ENCODE measurements around the gene SLIT3. TPM values are rescaled to one million over a fixed set of nuclear protein-coding genes. Genes with fewer than 3 reads are reported as not detected.

SLIT3 gene
- total RNA-seq, 3 donors from 2014 or later (not counting 1 experiment from before 2014, with no cell fraction given), result 0.34 to 0.80 TPM; not detected in 1

- no peak for DNase-seq
- no peaks in the 10 kb centered on the region for H3K4me1 ChIP-seq (ENCODE audit: control insufficient read depth, insufficient read depth, low read length)
- 96% methylated on average over 12 of the region's 12 CpGs for WGBS (ENCODE audit: insufficient coverage)
- H3K4me3 Mint-ChIP-seq, result no peak overlapping the region
- peaks cover 0 to 16% of the 10 kb centered on the region in 2 donors for H3K27me3 Mint-ChIP-seq (ENCODE audit: low read depth in 2 of 2)
- TF ChIP-seq CTCF (IDR thresholded peaks at IDR 0.05), result no peak
- no peaks in the 10 kb centered on the region for H3K9me3 Mint-ChIP-seq
- peaks cover 5 to 7% of the 10 kb centered on the region in 2 donors for H3K4me1 Mint-ChIP-seq
- ATAC-seq, result no peak
- no peak overlapping the region for H3K4me3 ChIP-seq (ENCODE audit: low read length)
- H3K27ac ChIP-seq (ENCODE audit: low read length), result no peak overlapping the region
- no peak overlapping the region for H3K27ac Mint-ChIP-seq
- intact Hi-C loops (cut with micrococcal nuclease), result no loop called here
- H3K27me3 ChIP-seq (ENCODE audit: control insufficient read depth, insufficient read depth, low read length), result no peaks in the 10 kb centered on the region
- no peaks in the 10 kb centered on the region for H3K36me3 ChIP-seq (ENCODE audit: control insufficient read depth, insufficient read depth, low read length)
- H3K9me3 ChIP-seq (ENCODE audit: control insufficient read depth, insufficient read depth, low read length), result no peaks in the 10 kb centered on the region
- no peaks in the 10 kb centered on the region for H3K36me3 Mint-ChIP-seq
Observed at GRCh38 chr5:168869615-168870227, 431.2 kb downstream of the SLIT3 start.

GRCh38 chr5:168867241-168867640 is 433.7 kb downstream of the SLIT3 start:
- 91% methylated on average over 4 of the region's 4 CpGs for WGBS (ENCODE audit: insufficient coverage)
- H3K27me3 Mint-ChIP-seq (ENCODE audit: low read depth in 2 of 2), result peaks cover 6 to 9% of the 10 kb centered on the region in 2 donors
- no peak overlapping the region for H3K4me3 ChIP-seq (ENCODE audit: low read length)
- H3K4me1 Mint-ChIP-seq, result peaks cover 5 to 7% of the 10 kb centered on the region in 2 donors
- H3K9me3 Mint-ChIP-seq, result no peaks in the 10 kb centered on the region
- ATAC-seq, result no peak
- H3K9me3 ChIP-seq (ENCODE audit: control insufficient read depth, insufficient read depth, low read length), result no peaks in the 10 kb centered on the region
- no peak for TF ChIP-seq CTCF (IDR thresholded peaks at IDR 0.05)
- H3K27ac Mint-ChIP-seq, result no peak overlapping the region
- no peak for DNase-seq
- no peak overlapping the region for H3K4me3 Mint-ChIP-seq
- H3K27me3 ChIP-seq (ENCODE audit: control insufficient read depth, insufficient read depth, low read length), result no peaks in the 10 kb centered on the region
- H3K27ac ChIP-seq (ENCODE audit: low read length), result no peak overlapping the region
- no peaks in the 10 kb centered on the region for H3K36me3 Mint-ChIP-seq
- no peaks in the 10 kb centered on the region for H3K4me1 ChIP-seq (ENCODE audit: control insufficient read depth, insufficient read depth, low read length)
- no peaks in the 10 kb centered on the region for H3K36me3 ChIP-seq (ENCODE audit: control insufficient read depth, insufficient read depth, low read length)
- intact Hi-C loops (cut with micrococcal nuclease), result no loop called here

GRCh38 chr5:168865968-168866367 is 435.0 kb downstream of the SLIT3 start:
- Mint-ChIP-seq H3K9me3 (no peaks in the 10 kb centered on the region), H3K27ac (no peak overlapping the region), H3K4me3 (no peak overlapping the region), H3K27me3 (ENCODE audit: low read depth in 2 of 2) (peaks cover 9% of the 10 kb centered on the region in 2 donors), H3K4me1 (no peaks in the 10 kb centered on the region), H3K36me3 (no peaks in the 10 kb centered on the region)
- TF ChIP-seq CTCF (IDR thresholded peaks at IDR 0.05), result no peak
- ATAC-seq (no peak), DNase-seq (no peak)
- intact Hi-C loops (cut with micrococcal nuclease), result no loop called here
- H3K36me3 ChIP-seq (ENCODE audit: control insufficient read depth, insufficient read depth, low read length), result no peaks in the 10 kb centered on the region
- no peaks in the 10 kb centered on the region for H3K9me3 ChIP-seq (ENCODE audit: control insufficient read depth, insufficient read depth, low read length)
- H3K4me1 ChIP-seq (ENCODE audit: control insufficient read depth, insufficient read depth, low read length), result no peaks in the 10 kb centered on the region
- H3K27me3 ChIP-seq (ENCODE audit: control insufficient read depth, insufficient read depth, low read length), result no peaks in the 10 kb centered on the region
- no peak overlapping the region for H3K4me3 ChIP-seq (ENCODE audit: low read length)
- H3K27ac ChIP-seq (ENCODE audit: low read length), result no peak overlapping the region
- WGBS (ENCODE audit: insufficient coverage), result 89% methylated on average over 5 of the region's 5 CpGs

GRCh38 chr5:168863021-168863420 is 437.9 kb downstream of the SLIT3 start:
- Histone ChIP-seq H3K4me3 (ENCODE audit: low read length) (no peak overlapping the region), H3K27me3 (ENCODE audit: control insufficient read depth, insufficient read depth, low read length) (no peaks in the 10 kb centered on the region), H3K9me3 (ENCODE audit: control insufficient read depth, insufficient read depth, low read length) (no peaks in the 10 kb centered on the region), H3K27ac (ENCODE audit: low read length) (no peak overlapping the region), H3K4me1 (ENCODE audit: control insufficient read depth, insufficient read depth, low read length) (no peaks in the 10 kb centered on the region), H3K36me3 (ENCODE audit: control insufficient read depth, insufficient read depth, low read length) (no peaks in the 10 kb centered on the region)
- DNase-seq (no peak), ATAC-seq (no peak)
- no peak for TF ChIP-seq CTCF (IDR thresholded peaks at IDR 0.05)
- Mint-ChIP-seq H3K9me3 (no peaks in the 10 kb centered on the region), H3K4me1 (no peaks in the 10 kb centered on the region), H3K27ac (no peak overlapping the region), H3K4me3 (no peak overlapping the region), H3K27me3 (ENCODE audit: low read depth in 2 of 2) (peaks cover 0 to 9% of the 10 kb centered on the region in 2 donors), H3K36me3 (no peaks in the 10 kb centered on the region)
- WGBS (ENCODE audit: insufficient coverage), result 94% methylated on average over 5 of the region's 5 CpGs
- intact Hi-C loops (cut with micrococcal nuclease), result no loop called here

Data from natural killer cell (primary cell).